Measurements from ENCODE around the gene UMOD. TPM values are rescaled to one million over a fixed set of nuclear protein-coding genes. Genes with fewer than 3 reads are reported as not detected.

UMOD gene
- total and polyA plus RNA-seq, 9 donors: not detected

DNA sequence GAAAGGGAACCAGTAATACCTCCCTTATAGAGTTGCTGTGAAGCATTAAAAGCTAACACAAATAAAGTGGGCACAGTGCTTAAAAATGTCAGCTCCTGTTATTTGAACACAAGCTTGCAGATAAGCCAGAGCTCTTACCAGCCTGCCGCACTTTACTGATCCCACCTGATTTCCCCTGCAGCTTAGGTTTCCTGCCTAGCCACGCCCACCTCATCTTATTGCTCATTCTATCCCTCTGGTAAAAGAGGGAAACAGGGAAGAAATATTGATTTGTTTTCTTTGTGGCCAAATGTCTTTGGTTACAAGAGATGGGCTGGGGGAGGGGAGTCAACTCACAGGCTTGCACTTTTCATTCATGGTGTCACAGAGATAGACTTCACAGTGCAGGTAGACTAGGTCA is 15.6 kb downstream of the UMOD start:
- DNase-seq: no peak
- Histone ChIP-seq H3K36me3 (ENCODE audit: control insufficient read depth, insufficient read depth, low read length) (no peaks in the 10 kb centered on the region), H3K27me3 (ENCODE audit: control insufficient read depth, insufficient read depth, low read length) (no peaks in the 10 kb centered on the region), H3K27ac (ENCODE audit: low read length) (no peak overlapping the region), H3K9me3 (replicated peaks; ENCODE audit: control insufficient read depth, low read depth, low read length) (no peaks in the 10 kb centered on the region), H3K4me1 (ENCODE audit: control insufficient read depth, insufficient read depth, low read length) (no peaks in the 10 kb centered on the region), H3K4me3 (ENCODE audit: low read length) (no peak overlapping the region)
- no CpG with 5 or more reads among the region's 2 CpGs for WGBS (ENCODE audit: insufficient coverage)

GRCh38 chr16:20334396-20334795 is 18.1 kb downstream of the UMOD start:
- no peak for DNase-seq
- no peak overlapping the region for H3K27ac ChIP-seq (ENCODE audit: low read length)
- H3K27me3 ChIP-seq (ENCODE audit: control insufficient read depth, insufficient read depth, low read length): no peaks in the 10 kb centered on the region
- WGBS (ENCODE audit: insufficient coverage): no CpG with 5 or more reads among the region's 1 CpG
- H3K4me1 ChIP-seq (ENCODE audit: control insufficient read depth, insufficient read depth, low read length): no peaks in the 10 kb centered on the region
- no peaks in the 10 kb centered on the region for H3K9me3 ChIP-seq (replicated peaks; ENCODE audit: control insufficient read depth, low read depth, low read length)
- H3K36me3 ChIP-seq (ENCODE audit: control insufficient read depth, insufficient read depth, low read length): no peaks in the 10 kb centered on the region
- H3K4me3 ChIP-seq (ENCODE audit: low read length): no peak overlapping the region

DNA sequence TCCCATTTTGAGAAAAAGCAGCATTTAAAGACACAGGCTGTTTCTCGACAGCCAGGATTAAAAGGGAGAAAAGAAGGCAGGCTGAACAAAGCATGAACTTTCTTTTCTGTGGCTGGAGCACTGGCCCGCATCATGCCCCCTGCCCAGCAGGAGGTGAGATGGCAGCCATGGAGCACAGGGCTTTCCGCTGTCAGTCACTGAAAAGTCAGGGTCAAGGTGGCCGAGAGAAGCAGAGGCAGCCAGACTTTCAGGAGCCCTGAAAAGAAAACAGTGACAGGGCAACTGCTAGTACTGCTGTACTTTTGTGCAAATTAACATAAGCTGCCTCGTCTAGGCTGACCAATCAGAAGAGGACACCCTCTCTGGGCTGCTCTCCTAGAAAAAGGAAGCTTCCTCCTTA is 19.4 kb downstream of the UMOD start:
- Histone ChIP-seq H3K27me3 (ENCODE audit: control insufficient read depth, insufficient read depth, low read length) (no peaks in the 10 kb centered on the region), H3K4me3 (ENCODE audit: low read length) (no peak overlapping the region), H3K27ac (ENCODE audit: low read length) (no peak overlapping the region), H3K9me3 (replicated peaks; ENCODE audit: control insufficient read depth, low read depth, low read length) (no peaks in the 10 kb centered on the region), H3K4me1 (ENCODE audit: control insufficient read depth, insufficient read depth, low read length) (no peaks in the 10 kb centered on the region), H3K36me3 (ENCODE audit: control insufficient read depth, insufficient read depth, low read length) (no peaks in the 10 kb centered on the region)
- DNase-seq: no peak
- WGBS (ENCODE audit: insufficient coverage): 69% methylated on average over 4 of the region's 5 CpGs

DNA sequence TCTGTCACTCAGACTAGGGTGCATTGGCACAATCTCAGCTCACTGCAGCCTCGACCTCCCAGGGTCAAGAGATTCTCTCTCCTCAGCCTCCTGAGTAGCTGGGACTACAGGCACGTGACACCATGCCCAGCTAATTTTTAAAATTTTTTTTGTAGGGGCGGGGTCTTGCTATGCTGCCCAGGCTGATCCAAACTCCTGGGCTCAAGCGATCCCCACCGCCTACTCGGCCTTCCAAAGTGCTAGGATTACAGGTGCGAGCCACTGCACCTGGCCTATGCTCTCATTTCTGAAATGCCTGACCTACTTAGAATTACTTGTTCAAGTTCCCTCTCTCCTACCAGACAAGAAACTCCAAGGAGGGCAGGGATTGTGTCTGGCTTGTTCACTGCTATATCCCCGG is 20.1 kb downstream of the UMOD start:
- H3K36me3 ChIP-seq (ENCODE audit: control insufficient read depth, insufficient read depth, low read length): no peaks in the 10 kb centered on the region
- H3K4me1 ChIP-seq (ENCODE audit: control insufficient read depth, insufficient read depth, low read length): no peaks in the 10 kb centered on the region
- 79% methylated on average over 3 of the region's 8 CpGs for WGBS (ENCODE audit: insufficient coverage)
- H3K27ac ChIP-seq (ENCODE audit: low read length): no peak overlapping the region
- DNase-seq: no peak
- no peaks in the 10 kb centered on the region for H3K9me3 ChIP-seq (replicated peaks; ENCODE audit: control insufficient read depth, low read depth, low read length)
- no peaks in the 10 kb centered on the region for H3K27me3 ChIP-seq (ENCODE audit: control insufficient read depth, insufficient read depth, low read length)
- no peak overlapping the region for H3K4me3 ChIP-seq (ENCODE audit: low read length)

DNA sequence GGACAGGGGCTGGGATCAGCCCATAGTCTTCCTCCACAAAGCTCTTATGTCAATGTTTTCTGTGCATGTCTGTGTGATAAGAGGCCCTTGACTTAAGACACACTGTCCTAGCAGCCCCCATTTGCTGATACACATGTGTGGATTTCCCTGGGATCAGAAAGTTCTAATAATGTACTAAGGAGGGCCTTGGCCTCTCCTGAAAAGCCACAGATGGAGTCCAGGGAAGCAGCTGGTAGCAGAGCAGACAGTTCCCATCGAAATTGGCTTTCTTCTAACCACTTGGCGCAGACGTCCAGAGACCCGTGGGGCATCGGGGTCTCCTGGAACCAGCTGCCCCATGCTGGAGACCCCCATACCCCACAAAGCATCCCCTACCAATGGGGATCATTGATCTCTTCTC is 20.9 kb downstream of the UMOD start:
- Histone ChIP-seq H3K9me3 (replicated peaks; ENCODE audit: control insufficient read depth, low read depth, low read length) (no peaks in the 10 kb centered on the region), H3K27me3 (ENCODE audit: control insufficient read depth, insufficient read depth, low read length) (no peaks in the 10 kb centered on the region), H3K4me1 (ENCODE audit: control insufficient read depth, insufficient read depth, low read length) (no peaks in the 10 kb centered on the region), H3K27ac (ENCODE audit: low read length) (no peak overlapping the region), H3K36me3 (ENCODE audit: control insufficient read depth, insufficient read depth, low read length) (no peaks in the 10 kb centered on the region), H3K4me3 (ENCODE audit: low read length) (no peak overlapping the region)
- no peak for DNase-seq
- WGBS (ENCODE audit: insufficient coverage): no CpG with 5 or more reads among the region's 5 CpGs

GRCh38 chr16:20329392-20330138 is 22.9 kb downstream of the UMOD start:
- no peaks in the 10 kb centered on the region for H3K36me3 ChIP-seq (ENCODE audit: control insufficient read depth, insufficient read depth, low read length)
- no peaks in the 10 kb centered on the region for H3K27me3 ChIP-seq (ENCODE audit: control insufficient read depth, insufficient read depth, low read length)
- H3K4me3 ChIP-seq (ENCODE audit: low read length): no peak overlapping the region
- no peaks in the 10 kb centered on the region for H3K9me3 ChIP-seq (replicated peaks; ENCODE audit: control insufficient read depth, low read depth, low read length)
- no peaks in the 10 kb centered on the region for H3K4me1 ChIP-seq (ENCODE audit: control insufficient read depth, insufficient read depth, low read length)
- no peak overlapping the region for H3K27ac ChIP-seq (ENCODE audit: low read length)
- 83% methylated on average over 1 of the region's 5 CpGs for WGBS (ENCODE audit: insufficient coverage)
- no peak for DNase-seq

DNA sequence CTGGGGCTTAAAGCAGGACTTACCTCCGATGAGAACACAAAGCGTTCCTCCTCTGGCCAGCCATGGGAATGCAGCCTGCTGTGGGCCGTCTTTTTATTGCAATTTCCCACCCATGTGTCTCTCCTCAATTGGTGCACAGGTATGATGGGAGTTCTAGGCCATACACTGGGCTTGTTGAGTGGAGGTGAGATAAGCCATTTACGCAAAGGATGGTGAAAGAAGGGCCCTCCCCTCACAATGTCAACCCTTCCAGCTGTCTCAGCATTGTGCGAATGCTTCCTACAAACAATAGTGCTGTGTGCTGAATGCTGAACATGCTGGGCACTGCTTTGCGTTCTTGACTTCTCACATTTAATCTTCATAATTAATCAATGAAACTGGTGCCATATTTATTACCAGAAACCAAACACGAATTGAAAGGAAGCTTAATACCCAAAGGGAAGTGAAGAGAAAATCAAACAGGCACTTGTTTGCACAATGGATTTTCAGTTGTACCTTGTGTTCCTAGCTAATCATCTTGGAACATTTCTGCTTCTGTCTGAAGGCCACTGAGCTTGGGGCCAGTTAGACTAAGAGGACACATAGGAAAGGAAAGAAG is 25.0 kb downstream of the UMOD start, which contains the start of gene GP2:
Gene GP2 (minus strand): TSS at position 70 of the 598 bp plus-strand sequence. CDS start 1,082 bp downstream, outside the sequence.
- Histone ChIP-seq H3K36me3 (ENCODE audit: control insufficient read depth, insufficient read depth, low read length) (no peaks in the 10 kb centered on the region), H3K9me3 (replicated peaks; ENCODE audit: control insufficient read depth, low read depth, low read length) (no peaks in the 10 kb centered on the region), H3K27me3 (ENCODE audit: control insufficient read depth, insufficient read depth, low read length) (no peaks in the 10 kb centered on the region), H3K27ac (ENCODE audit: low read length) (no peak within 1 kb of the TSS), H3K4me1 (ENCODE audit: control insufficient read depth, insufficient read depth, low read length) (no peaks in the 10 kb centered on the region), H3K4me3 (ENCODE audit: low read length) (no peak within 1 kb of the TSS)
- 60% methylated on average over 2 of the region's 7 CpGs for WGBS (ENCODE audit: insufficient coverage)
- DNase-seq: no peak

DNA sequence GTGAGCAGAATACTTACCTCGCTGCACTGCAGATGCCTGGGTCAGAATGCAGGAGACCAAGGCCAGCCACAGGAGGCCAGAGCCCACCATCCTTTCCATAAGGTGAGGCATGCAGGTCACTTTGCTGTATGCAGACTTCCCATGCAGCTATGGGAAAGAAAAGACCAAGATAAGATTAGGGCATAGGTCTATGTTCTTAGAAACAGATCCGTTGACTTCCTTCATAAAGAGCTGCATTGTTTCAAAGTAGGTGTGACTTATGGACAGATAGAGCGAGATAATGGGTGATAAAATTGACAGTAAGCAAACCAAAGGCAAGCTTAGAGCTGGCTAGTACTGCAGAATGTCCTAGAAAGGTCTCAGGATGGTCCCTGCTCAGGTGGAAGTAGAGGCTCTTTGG is 26.2 kb downstream of the UMOD start:
- no peak for DNase-seq
- Histone ChIP-seq H3K4me1 (ENCODE audit: control insufficient read depth, insufficient read depth, low read length) (no peaks in the 10 kb centered on the region), H3K27me3 (ENCODE audit: control insufficient read depth, insufficient read depth, low read length) (no peaks in the 10 kb centered on the region), H3K36me3 (ENCODE audit: control insufficient read depth, insufficient read depth, low read length) (no peaks in the 10 kb centered on the region), H3K27ac (ENCODE audit: low read length) (no peak overlapping the region), H3K4me3 (ENCODE audit: low read length) (no peak overlapping the region), H3K9me3 (replicated peaks; ENCODE audit: control insufficient read depth, low read depth, low read length) (no peaks in the 10 kb centered on the region)
- 70% methylated on average over 2 of the region's 3 CpGs for WGBS (ENCODE audit: insufficient coverage)

GRCh38 chr16:20325005-20325404 is 27.5 kb downstream of the UMOD start:
- H3K4me1 ChIP-seq (ENCODE audit: control insufficient read depth, insufficient read depth, low read length): no peaks in the 10 kb centered on the region
- H3K4me3 ChIP-seq (ENCODE audit: low read length): no peak overlapping the region
- no CpG with 5 or more reads among the region's 3 CpGs for WGBS (ENCODE audit: insufficient coverage)
- no peak overlapping the region for H3K27ac ChIP-seq (ENCODE audit: low read length)
- H3K9me3 ChIP-seq (replicated peaks; ENCODE audit: control insufficient read depth, low read depth, low read length): no peaks in the 10 kb centered on the region
- no peaks in the 10 kb centered on the region for H3K27me3 ChIP-seq (ENCODE audit: control insufficient read depth, insufficient read depth, low read length)
- no peak for DNase-seq
- H3K36me3 ChIP-seq (ENCODE audit: control insufficient read depth, insufficient read depth, low read length): no peaks in the 10 kb centered on the region

- DNase-seq: no peak
- H3K4me3 ChIP-seq (ENCODE audit: low read length): no peak overlapping the region
- H3K27me3 ChIP-seq (ENCODE audit: control insufficient read depth, insufficient read depth, low read length): no peaks in the 10 kb centered on the region
- H3K27ac ChIP-seq (ENCODE audit: low read length): no peak overlapping the region
- no peaks in the 10 kb centered on the region for H3K36me3 ChIP-seq (ENCODE audit: control insufficient read depth, insufficient read depth, low read length)
- WGBS (ENCODE audit: insufficient coverage): 70% methylated on average over 9 of the region's 9 CpGs
- H3K4me1 ChIP-seq (ENCODE audit: control insufficient read depth, insufficient read depth, low read length): no peaks in the 10 kb centered on the region
- no peaks in the 10 kb centered on the region for H3K9me3 ChIP-seq (replicated peaks; ENCODE audit: control insufficient read depth, low read depth, low read length)
Observed at GRCh38 chr16:20323591-20324117, 28.9 kb downstream of the UMOD start.
